Skeletal muscle satellite cell (primary cell): ENCODE results near the gene TAF6.

ENCODE experiments used
- H3K27me3 ChIP-seq: 2 replicates; pipeline ENCODE4 v1.7.0; 2013; ENCODE audit warnings: low read length; ENCODE audit not compliant: control insufficient read depth, insufficient read depth
- H3K36me3 ChIP-seq: 2 replicates; pipeline ENCODE4 v1.7.0; 2013; ENCODE audit warnings: mild to moderate bottlenecking, control low read depth, low read length; ENCODE audit not compliant: insufficient read depth
- H3K4me1 ChIP-seq: 2 replicates; pipeline ENCODE4 v1.7.0; 2013; ENCODE audit warnings: low read length; ENCODE audit not compliant: control insufficient read depth, insufficient read depth
- H3K4me2 ChIP-seq: 2 replicates; pipeline ENCODE4 v1.7.0; 2013; ENCODE audit warnings: mild to moderate bottlenecking, low read length
- H3K4me3 ChIP-seq: 2 replicates; pipeline ENCODE4 v1.7.0; 2013; ENCODE audit warnings: low read length
- H3K9ac ChIP-seq: 2 replicates; pipeline ENCODE4 v1.7.0; 2013; ENCODE audit warnings: mild to moderate bottlenecking, low read depth, low read length, moderate library complexity
- H3K9me3 ChIP-seq: replicated peaks from 2 replicates; pipeline ENCODE4 v1.7.0; 2013; ENCODE audit warnings: mild to moderate bottlenecking, control low read depth, low read length

Gene TAF6

GRCh38 chr7:100088621-100089457 is 30.3 kb downstream of the TAF6 start, which contains the start of gene COPS6:
Gene COPS6 (plus strand): TSS chr7:100088969. CDS start chr7:100088991, 22 bp downstream.
- Histone ChIP-seq H3K9ac (peak within 1 kb of the TSS; percentile 93), H3K36me3 (peaks cover 37% of the 10 kb centered on the region), H3K9me3 (no peaks in the 10 kb centered on the region), H3K27me3 (no peaks in the 10 kb centered on the region), H3K4me1 (peaks cover 43% of the 10 kb centered on the region), H3K4me3 (peak within 1 kb of the TSS; percentile 88), H3K4me2 (peak within 1 kb of the TSS; percentile 85)

GRCh38 chr7:100088095-100088620 is 31.0 kb downstream of the TAF6 start:
- H3K9ac ChIP-seq: peak overlapping the region; percentile 93
- H3K4me1 ChIP-seq: peaks cover 38% of the 10 kb centered on the region
- no peaks in the 10 kb centered on the region for H3K9me3 ChIP-seq
- H3K4me2 ChIP-seq: peak overlapping the region; percentile 85
- no peaks in the 10 kb centered on the region for H3K27me3 ChIP-seq
- H3K4me3 ChIP-seq: peak overlapping the region; percentile 88
- H3K36me3 ChIP-seq: peaks cover 30% of the 10 kb centered on the region

GRCh38 chr7:100087055-100087750 is 32.0 kb downstream of the TAF6 start:
- Histone ChIP-seq H3K4me2 (peak overlapping the region; percentile 40), H3K36me3 (peaks cover 20% of the 10 kb centered on the region), H3K9me3 (no peaks in the 10 kb centered on the region), H3K4me1 (peaks cover 44% of the 10 kb centered on the region), H3K4me3 (no peak overlapping the region), H3K9ac (peak overlapping the region; percentile 65), H3K27me3 (no peaks in the 10 kb centered on the region)

GRCh38 chr7:100085515-100085914 is 33.6 kb downstream of the TAF6 start:
- no peak overlapping the region for H3K4me3 ChIP-seq
- H3K27me3 ChIP-seq: no peaks in the 10 kb centered on the region
- no peak overlapping the region for H3K4me2 ChIP-seq
- H3K9ac ChIP-seq: no peak overlapping the region
- no peaks in the 10 kb centered on the region for H3K9me3 ChIP-seq
- peaks cover 7% of the 10 kb centered on the region for H3K36me3 ChIP-seq
- H3K4me1 ChIP-seq: peaks cover 37% of the 10 kb centered on the region

- no peak overlapping the region for H3K4me2 ChIP-seq
- no peaks in the 10 kb centered on the region for H3K9me3 ChIP-seq
- H3K36me3 ChIP-seq: peaks cover 21% of the 10 kb centered on the region
- H3K4me3 ChIP-seq: no peak overlapping the region
- peaks cover 29% of the 10 kb centered on the region for H3K4me1 ChIP-seq
- H3K9ac ChIP-seq: no peak overlapping the region
- no peaks in the 10 kb centered on the region for H3K27me3 ChIP-seq
Observed at GRCh38 chr7:100082978-100083377, 36.2 kb downstream of the TAF6 start.

GRCh38 chr7:100081535-100082102 is 37.5 kb downstream of the TAF6 start, which contains the start of gene ZNF3:
Gene ZNF3 (minus strand): TSS chr7:100081723. CDS start chr7:100077357, 4,366 bp downstream.
- peaks cover 30% of the 10 kb centered on the region for H3K36me3 ChIP-seq
- H3K9me3 ChIP-seq: no peaks in the 10 kb centered on the region
- peaks cover 17% of the 10 kb centered on the region for H3K4me1 ChIP-seq
- no peaks in the 10 kb centered on the region for H3K27me3 ChIP-seq
- peak within 1 kb of the TSS; percentile 100 for H3K9ac ChIP-seq
- peak within 1 kb of the TSS; percentile 98 for H3K4me3 ChIP-seq
- H3K4me2 ChIP-seq: peak within 1 kb of the TSS; percentile 87

- Histone ChIP-seq H3K4me1 (peaks cover 15% of the 10 kb centered on the region), H3K9me3 (no peaks in the 10 kb centered on the region), H3K36me3 (peaks cover 35% of the 10 kb centered on the region), H3K4me2 (peak overlapping the region; percentile 87), H3K27me3 (no peaks in the 10 kb centered on the region), H3K4me3 (peak overlapping the region; percentile 98), H3K9ac (peak overlapping the region; percentile 100)
Observed at GRCh38 chr7:100080907-100081534, 38.1 kb downstream of the TAF6 start.

GRCh38 chr7:100079024-100079560 is 40.1 kb downstream of the TAF6 start:
- no peak overlapping the region for H3K9ac ChIP-seq
- H3K27me3 ChIP-seq: no peaks in the 10 kb centered on the region
- H3K36me3 ChIP-seq: peaks cover 54% of the 10 kb centered on the region
- H3K4me1 ChIP-seq: peaks cover 15% of the 10 kb centered on the region
- no peaks in the 10 kb centered on the region for H3K9me3 ChIP-seq
- H3K4me3 ChIP-seq: no peak overlapping the region
- H3K4me2 ChIP-seq: no peak overlapping the region

GRCh38 chr7:100077205-100077604 is 42.0 kb downstream of the TAF6 start:
- Histone ChIP-seq H3K4me3 (no peak overlapping the region), H3K9ac (no peak overlapping the region), H3K36me3 (peaks cover 73% of the 10 kb centered on the region), H3K9me3 (peaks cover 5% of the 10 kb centered on the region), H3K4me1 (peaks cover 9% of the 10 kb centered on the region), H3K4me2 (no peak overlapping the region), H3K27me3 (no peaks in the 10 kb centered on the region)

GRCh38 chr7:100075418-100075817 is 43.7 kb downstream of the TAF6 start:
- Histone ChIP-seq H3K4me1 (peaks cover 9% of the 10 kb centered on the region), H3K9ac (no peak overlapping the region), H3K4me2 (no peak overlapping the region), H3K36me3 (peaks cover 87% of the 10 kb centered on the region), H3K27me3 (no peaks in the 10 kb centered on the region), H3K9me3 (peaks cover 23% of the 10 kb centered on the region), H3K4me3 (no peak overlapping the region)
